Stimulated activated CD4-positive, alpha-beta T cell treated with anti-CD3 and anti-CD28 coated beads, Interleukin-4, amount 100 ng/mL, for 48 hours (primary cell): ENCODE results near the gene FDPS.
"Not testable (repeated sequence)": the region's sequence is repeated elsewhere in the genome, so short reads cannot be mapped to it uniquely, and the experiment has no call there.

Source experiments
- DNase-seq, 2 donors: peaks; one replicate each; pipeline ENCODE4 v3.0.0-alpha.2; 2020; ENCODE audit warnings: low read depth in 2 of 2

The FDPS gene

GRCh38 chr1:155320252-155320651 lies 11.6 kb downstream of the FDPS start:
- DNase-seq: no peak

- DNase-seq: peak; percentile 57 to 66
Measured at GRCh38 chr1:155320661-155321617, 12.3 kb downstream of the FDPS start, which contains the start of gene RUSC1. RUSC1 (plus strand) TSS chr1:155320894; CDS start chr1:155321774, 880 bp downstream.

GRCh38 chr1:155321639-155322503 lies 13.2 kb downstream of the FDPS start:
- DNase-seq: no peak

- no peak for DNase-seq
Measured at GRCh38 chr1:155322571-155322952, 13.9 kb downstream of the FDPS start.

- DNase-seq: peak; percentile 83 to 85
Measured at GRCh38 chr1:155322953-155323728, 14.5 kb downstream of the FDPS start.

GRCh38 chr1:155323729-155324036 lies 15.0 kb downstream of the FDPS start:
- peak; percentile 75 to 80 for DNase-seq

GRCh38 chr1:155324037-155324716 lies 15.5 kb downstream of the FDPS start:
- peak; percentile 90 to 97 for DNase-seq

- DNase-seq: no peak
Measured at GRCh38 chr1:155324717-155325602, 16.3 kb downstream of the FDPS start.

GRCh38 chr1:155325603-155325893 lies 16.9 kb downstream of the FDPS start:
- DNase-seq: no peak

- DNase-seq: no peak
Measured at GRCh38 chr1:155326020-155326526, 17.4 kb downstream of the FDPS start.

GRCh38 chr1:155326631-155327037 lies 18.0 kb downstream of the FDPS start:
- DNase-seq: no peak

- DNase-seq: no peak
Measured at GRCh38 chr1:155327981-155328380, 19.3 kb downstream of the FDPS start.

GRCh38 chr1:155328856-155329255 lies 20.2 kb downstream of the FDPS start:
- DNase-seq: not testable (repeated sequence)

- DNase-seq: no peak
Measured at GRCh38 chr1:155329980-155330598, 21.4 kb downstream of the FDPS start.

GRCh38 chr1:155334962-155335361 lies 26.3 kb downstream of the FDPS start:
- no peak for DNase-seq

- no peak for DNase-seq
Measured at GRCh38 chr1:155339515-155340097, 30.9 kb downstream of the FDPS start.

GRCh38 chr1:155342842-155343241 lies 34.2 kb downstream of the FDPS start:
- no peak for DNase-seq

- DNase-seq: no peak
Measured at GRCh38 chr1:155352631-155353030, 44.0 kb downstream of the FDPS start.

GRCh38 chr1:155360051-155360450 lies 51.4 kb downstream of the FDPS start:
- DNase-seq: no peak
